Activated T-cell treated with anti-CD3 and anti-CD28 coated beads for 24 hours (primary cell): ENCODE measurements around the gene COMMD1.
"Not testable (repeated sequence)": the region's sequence is repeated elsewhere in the genome, so short reads cannot be mapped to it uniquely, and the experiment has no call there.

Experiments
- DNase-seq: peaks from one replicate; pipeline ENCODE4 v3.0.0-alpha.2; 2020; ENCODE audit warnings: low read depth

COMMD1 gene

DNA sequence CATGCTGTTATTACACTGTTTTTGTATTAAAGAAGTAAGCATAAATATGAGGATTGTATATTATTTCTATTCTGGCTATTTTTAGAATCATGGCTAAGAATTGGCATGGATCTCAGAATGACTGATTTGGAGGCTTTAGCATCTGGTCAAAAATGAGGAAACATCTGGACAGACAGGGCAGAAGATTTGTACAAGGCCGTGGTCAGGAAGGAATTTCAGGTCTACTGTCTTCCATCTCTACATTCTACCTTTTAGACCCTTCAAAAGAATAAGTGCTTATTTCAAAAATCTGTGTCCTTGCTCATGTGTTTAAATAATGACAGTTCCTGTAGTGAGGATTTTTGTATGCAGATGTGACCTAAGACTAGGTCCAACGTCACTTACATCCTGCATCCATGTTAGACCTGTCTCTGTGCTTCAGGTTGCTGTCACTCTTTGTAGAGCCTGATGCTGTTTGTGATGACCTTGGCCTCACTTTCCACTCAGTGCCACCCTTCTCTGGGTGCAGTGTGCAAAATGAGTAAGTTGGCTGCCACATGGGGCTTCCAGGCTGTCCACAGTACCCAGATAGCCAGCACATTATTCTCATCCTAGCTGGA is 235.8 kb downstream of the COMMD1 start:
- no peak for DNase-seq

DNA sequence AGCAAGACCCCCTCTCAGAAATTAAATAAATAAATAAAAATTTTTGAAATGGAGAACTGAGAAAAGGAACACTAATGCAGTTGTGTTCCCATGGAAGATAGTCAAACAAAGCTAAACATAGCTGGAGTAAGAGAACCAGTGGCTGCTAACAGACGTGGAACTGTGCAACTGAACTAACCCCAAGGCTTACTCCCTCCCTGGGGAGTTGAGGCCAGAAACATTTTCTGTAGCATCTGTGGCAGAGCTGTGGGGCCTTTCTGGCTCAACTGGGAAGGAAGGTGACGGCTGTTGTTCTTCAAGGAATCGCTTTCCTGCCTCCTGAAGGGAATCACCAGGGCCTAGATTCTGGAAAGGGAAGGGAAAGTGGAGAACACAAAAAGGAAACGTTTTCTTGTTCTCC is 236.6 kb downstream of the COMMD1 start:
- DNase-seq = no peak

GRCh38 chr2:62143696-62144095 is 238.2 kb downstream of the COMMD1 start:
- DNase-seq = no peak

- DNase-seq = no peak
Observed at GRCh38 chr2:62144689-62145477, 239.4 kb downstream of the COMMD1 start.

DNA sequence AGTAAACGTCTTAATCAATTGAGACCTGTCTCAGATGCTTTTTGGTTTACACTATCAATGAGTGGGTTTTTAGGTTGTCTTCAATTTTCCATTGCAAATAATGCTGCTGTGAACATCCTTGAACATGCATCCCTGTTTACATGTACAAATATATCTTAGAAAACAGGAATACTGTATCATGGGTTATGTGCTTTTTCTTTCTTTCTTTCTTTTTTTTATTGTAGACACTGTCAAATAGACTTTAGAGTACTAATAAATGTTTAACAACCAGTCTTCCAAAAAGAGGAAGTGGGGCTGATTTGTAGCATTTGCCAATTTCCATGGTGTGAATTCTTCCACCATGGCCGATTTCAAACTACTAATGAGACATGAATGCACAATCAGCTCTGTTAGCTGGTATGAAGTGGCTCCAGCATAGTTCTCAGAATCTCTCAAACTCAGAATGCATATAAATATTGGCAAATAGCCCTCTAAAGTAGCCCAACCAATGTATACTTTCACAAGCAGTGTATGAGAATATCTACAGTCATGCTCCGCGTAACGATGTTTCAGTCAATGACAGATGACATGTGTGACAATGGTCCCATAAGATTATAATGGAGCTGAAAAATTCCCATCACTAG is 240.1 kb downstream of the COMMD1 start:
- DNase-seq = no peak

GRCh38 chr2:62146790-62147189 is 241.3 kb downstream of the COMMD1 start:
- DNase-seq = peak; percentile 1

GRCh38 chr2:62147610-62148301 is 242.3 kb downstream of the COMMD1 start:
- no peak for DNase-seq

DNA sequence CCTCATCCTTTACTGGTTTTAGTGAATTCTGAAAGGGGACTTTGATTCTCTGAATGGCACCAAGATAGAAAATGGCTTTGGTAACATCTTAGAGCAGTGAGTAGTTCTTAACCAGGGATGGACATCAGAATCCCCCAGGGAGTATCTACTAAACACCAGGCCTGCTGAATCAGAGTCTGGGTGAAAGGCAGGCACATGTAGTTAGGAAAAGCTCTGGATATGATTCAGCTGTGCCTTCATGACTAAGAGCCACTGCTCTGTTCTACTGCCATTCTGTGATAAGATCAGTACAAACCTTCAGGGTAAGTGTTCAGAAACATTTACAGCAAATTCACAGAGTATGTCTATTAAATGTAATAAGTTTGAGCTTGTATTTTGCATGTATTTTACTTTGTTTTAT is 244.2 kb downstream of the COMMD1 start:
- DNase-seq = no peak

- DNase-seq = no peak
Observed at GRCh38 chr2:62150597-62151305, 245.3 kb downstream of the COMMD1 start.

DNA sequence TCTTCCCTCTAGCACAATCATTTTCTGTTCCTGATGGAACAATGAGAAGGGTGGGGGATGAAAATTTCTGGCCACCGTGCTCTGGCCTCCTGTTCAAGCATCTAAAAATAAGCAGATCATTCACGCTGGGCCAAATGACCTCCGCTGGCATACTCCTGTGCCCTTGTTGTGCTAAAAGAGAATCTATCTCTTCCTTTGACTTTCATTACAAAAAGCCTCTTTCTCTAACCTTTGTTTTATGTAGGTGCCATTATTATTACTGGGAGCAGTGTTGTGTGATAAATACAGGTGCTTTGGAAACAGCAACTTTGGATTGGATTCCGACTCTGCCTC is 245.8 kb downstream of the COMMD1 start:
- no peak for DNase-seq

- DNase-seq = no peak
Observed at GRCh38 chr2:62152000-62152399, 246.5 kb downstream of the COMMD1 start.

GRCh38 chr2:62156861-62157496 is 251.5 kb downstream of the COMMD1 start:
- no peak for DNase-seq

GRCh38 chr2:62158444-62159121 is 253.1 kb downstream of the COMMD1 start:
- no peak for DNase-seq

DNA sequence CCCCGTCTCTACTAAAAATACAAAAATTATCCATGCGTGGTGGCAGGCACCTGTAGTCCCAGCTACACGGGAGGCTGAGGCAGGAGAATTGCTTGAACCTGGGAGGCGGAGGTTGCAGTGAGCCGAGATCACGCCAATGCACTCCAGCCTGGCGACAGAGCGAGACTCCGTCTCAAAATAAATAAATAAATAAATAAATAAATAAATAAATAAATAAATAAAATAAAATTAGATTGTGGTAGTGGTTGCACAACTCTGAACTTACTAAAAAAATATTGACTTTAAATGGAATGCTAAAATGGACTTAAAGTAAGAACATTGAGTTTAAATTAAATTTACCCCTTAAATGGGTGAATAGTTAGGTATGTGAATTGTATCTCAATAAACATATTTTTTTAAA is 255.2 kb downstream of the COMMD1 start:
- DNase-seq = not testable (repeated sequence)

DNA sequence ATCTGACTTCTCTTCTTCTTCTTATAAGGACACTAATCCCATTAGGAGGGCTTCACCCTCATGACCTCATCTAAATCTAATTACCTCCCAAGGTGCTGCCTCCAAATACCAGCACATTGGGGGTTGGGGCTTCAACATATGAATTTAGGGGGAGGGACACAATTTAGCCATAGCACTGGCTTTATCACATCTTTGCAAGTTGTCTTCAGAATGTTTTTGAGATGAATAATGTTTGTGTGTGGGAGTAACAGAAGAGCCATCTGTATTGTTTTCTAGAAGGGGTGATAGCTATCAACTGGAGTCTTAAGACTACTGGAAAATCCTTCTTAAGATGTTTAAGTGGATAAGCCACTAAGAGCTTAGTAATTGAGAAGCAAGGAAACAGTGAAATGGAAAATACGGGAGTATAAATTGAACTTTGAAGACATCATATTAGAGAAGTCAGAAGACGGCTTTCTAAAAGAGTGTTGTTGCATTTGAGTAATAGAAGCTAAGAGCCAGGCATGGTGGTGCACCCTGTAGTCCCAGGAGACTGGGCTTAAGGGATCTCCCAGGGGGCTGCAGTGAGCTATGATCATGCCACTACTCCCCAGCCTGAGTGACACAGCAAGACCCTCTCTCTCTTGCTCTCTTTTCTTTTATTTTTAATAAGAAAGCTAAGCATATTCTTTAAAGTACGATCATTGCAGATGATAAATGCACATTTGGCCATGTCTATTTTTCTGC is 257.8 kb downstream of the COMMD1 start:
- no peak for DNase-seq

DNA sequence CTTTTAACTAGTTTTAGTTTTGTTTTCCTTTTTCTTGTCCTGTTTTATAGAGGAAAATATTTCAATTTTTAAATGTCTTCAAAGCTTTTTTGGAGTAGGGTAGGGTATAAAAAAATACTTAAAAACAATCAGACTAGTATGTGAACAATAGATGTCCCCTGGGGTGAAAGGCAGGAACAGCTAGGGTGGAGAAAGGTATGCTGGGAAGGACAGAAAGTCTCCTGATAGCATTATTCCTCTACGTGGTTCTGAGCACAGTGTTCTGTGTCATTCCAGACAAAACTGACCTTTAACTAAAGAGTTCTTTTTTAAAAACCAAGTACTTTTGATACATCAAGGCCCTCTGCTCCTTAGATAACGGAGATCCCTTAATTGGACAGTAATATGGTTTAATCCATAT is 258.4 kb downstream of the COMMD1 start:
- DNase-seq = no peak

- no peak for DNase-seq
Observed at GRCh38 chr2:62175728-62176127, 270.3 kb downstream of the COMMD1 start.

DNA sequence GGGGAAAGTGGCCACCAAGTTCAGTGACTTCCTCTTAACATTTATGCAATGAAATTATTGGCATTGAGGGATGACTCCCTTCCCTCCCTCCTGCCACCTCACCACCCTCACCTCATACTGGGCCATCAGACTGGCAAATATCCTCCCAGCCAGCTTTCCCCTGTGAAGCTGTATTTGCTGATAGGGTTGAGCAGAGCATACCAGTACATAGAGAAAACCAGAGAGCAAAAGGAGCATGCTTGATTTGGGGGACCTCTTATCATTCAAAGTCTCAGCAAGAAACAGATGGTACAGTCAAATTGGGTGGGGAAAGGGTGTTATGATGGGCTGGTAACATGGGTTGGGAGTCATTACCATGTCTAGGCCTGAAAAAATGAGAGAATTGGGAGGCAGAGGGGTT is 271.3 kb downstream of the COMMD1 start:
- DNase-seq = no peak

- no peak for DNase-seq
Observed at GRCh38 chr2:62177392-62178049, 272.0 kb downstream of the COMMD1 start.

- DNase-seq = no peak
Observed at GRCh38 chr2:62178741-62179271, 273.3 kb downstream of the COMMD1 start.
